Transverse colon (tissue), 4 donors: ENCODE measurements around the gene LPAR1. TPM values are rescaled to one million over a fixed set of nuclear protein-coding genes. Genes with fewer than 3 reads are reported as not detected.

Experiments
- DNase-seq: peaks from one replicate; pipeline ENCODE4 v3.0.0-alpha.2; 2019
- H3K27ac ChIP-seq, 4 donors: fragments of 200-600 bp; sonication (generic); 2 replicates each; pipeline ENCODE4 v1.5.1; 2016 to 2018; ENCODE audit warnings: inconsistent platforms in 4 of 4
- H3K27me3 ChIP-seq: fragments of 200-600 bp; sonication (generic); 2 replicates; pipeline ENCODE4 v1.5.1; 2017; ENCODE audit warnings: inconsistent platforms
- H3K36me3 ChIP-seq, 4 donors: fragments of 200-600 bp; sonication (generic); 2 replicates each; pipeline ENCODE4 v1.5.1; 2017 to 2019; ENCODE audit warnings: inconsistent platforms in 4 of 4
- H3K4me1 ChIP-seq, 4 donors: fragments of 200-600 bp; sonication (generic); 2 replicates each; pipeline ENCODE4 v1.5.1; 2017 to 2020; ENCODE audit warnings: inconsistent platforms in 4 of 4
- H3K4me3 ChIP-seq, 4 donors: fragments of 200-600 bp; sonication (generic); 1 replicate in 1 of 4; 2 replicates in 3 of 4; pipeline versions ENCODE4 v1.5.1 to v1.6.1; 2017 to 2019; ENCODE audit warnings: inconsistent platforms in 4 of 4
- H3K9me3 ChIP-seq, 2 donors: fragments of 200-600 bp; sonication (generic); 2 replicates each; pipeline ENCODE4 v1.5.1; 2017 to 2019; ENCODE audit warnings: inconsistent platforms in 2 of 2
- CTCF ChIP-seq, 5 experiments: fragments of 200-600 bp in 3 of 5; fragments of 450-650 bp in 2 of 5; sonication (generic) in 3 of 5; IDR thresholded peaks; 1 replicate in 2 of 5; 2 replicates in 3 of 5; pipeline ENCODE4 v1.5.1; 2016 to 2017; ENCODE audit warnings: antibody characterized with exemption in 5 of 5, inconsistent platforms in 3 of 5, mild to moderate bottlenecking in 2 of 5, moderate library complexity in 1 of 5
- EP300 ChIP-seq: sonication (generic); formaldehyde crosslinking; IDR thresholded peaks from one replicate; pipeline ENCODE4 v1.6.1; 2017; ENCODE audit warnings: antibody characterized with exemption, low read depth
- POLR2A ChIP-seq: fragments of 450-650 bp; IDR thresholded peaks from one replicate; pipeline ENCODE4 v1.6.1; 2016; ENCODE audit warnings: antibody characterized with exemption, mild to moderate bottlenecking, moderate library complexity
- POLR2AphosphoS5 ChIP-seq, 3 donors: sonication (generic); formaldehyde crosslinking; IDR thresholded peaks; one replicate each; pipeline ENCODE4 v1.6.1; 2016; ENCODE audit warnings: antibody characterized with exemption in 3 of 3
- WGBS, 2 donors: methylation state at CpG; one replicate each; pipeline ENCODE4 v1.1.5; 2018; ENCODE audit warnings: low coverage in 1 of 2; 5-methylcytosine and 5-hydroxymethylcytosine counted together
- in situ Hi-C, 4 donors: fragments of 200-750 bp; cut with MboI; loops; one replicate each; pipeline versions ENCODE4 v1.15.0 to v1.15.1; 2017; ENCODE audit warnings: low sequenced_read_pairs in 3 of 4, low pct_ligation_motif_present in 1 of 4, low pct_unique_long_range_greater_than_20kb in 1 of 4
- intact Hi-C: fragments of 100-400 bp; cut with DNase I; formaldehyde crosslinking; loops from one replicate; pipeline ENCODE4 v1.15.1; 2023; ENCODE audit warnings: low total_unique reads
- total RNA-seq, 4 donors: library from RNA; depleted of rRNA; stranded (reverse); fragments of >200 nt; gene quantifications; one replicate each; pipeline ENCODE4 v1.1.0, GENCODE V29; 2016

The LPAR1 gene
- total RNA-seq, 4 donors from 2014 or later, result 27.1 to 34.4 (median 28.7) TPM

GRCh38 chr9:110940951-110941557 is 97.2 kb downstream of the LPAR1 start:
- DNase-seq, result no peak

GRCh38 chr9:110939573-110939972 is 98.7 kb downstream of the LPAR1 start:
- WGBS, 2 donors, result 80 to 90% methylated on average over 1 of the region's 1 CpG
- Histone ChIP-seq H3K4me3 (no peak overlapping the region), H3K4me1 (peaks cover 0 to 8% (median 0%) of the 10 kb centered on the region in 4 donors), H3K27me3 (no peaks in the 10 kb centered on the region), H3K9me3 (no peaks in the 10 kb centered on the region), H3K27ac (no peak overlapping the region), H3K36me3 (no peaks in the 10 kb centered on the region)
- no peak for DNase-seq
- in situ Hi-C loops, result no loop called here
- TF ChIP-seq EP300 (no peak), CTCF (IDR thresholded peaks at IDR 0.05) (no peak), POLR2A (no peak), POLR2AphosphoS5 (IDR thresholded peaks at IDR 0.05) (no peak)
- intact Hi-C loops, result no loop called here

More at GRCh38 chr9:110940951-110941557, 97.2 kb downstream of the LPAR1 start:
- H3K27ac ChIP-seq, result no peak overlapping the region
- no peaks in the 10 kb centered on the region for H3K36me3 ChIP-seq
- intact Hi-C loops (no loop called here), in situ Hi-C loops (no loop called here)
- peaks cover 0 to 8% (median 0%) of the 10 kb centered on the region in 4 donors for H3K4me1 ChIP-seq
- H3K27me3 ChIP-seq, result no peaks in the 10 kb centered on the region
- TF ChIP-seq EP300 (no peak), CTCF (IDR thresholded peaks at IDR 0.05) (no peak), POLR2A (no peak), POLR2AphosphoS5 (IDR thresholded peaks at IDR 0.05) (no peak)
- H3K4me3 ChIP-seq, result no peak overlapping the region
- WGBS, 2 donors, result 71 to 84% methylated on average over 1 to 6 of the region's 6 CpGs
- no peaks in the 10 kb centered on the region for H3K9me3 ChIP-seq

GRCh38 chr9:110939047-110939446 is 99.2 kb downstream of the LPAR1 start:
- intact Hi-C loops, result no loop called here
- Histone ChIP-seq H3K27me3 (no peaks in the 10 kb centered on the region), H3K4me1 (peaks cover 0 to 10% (median 0%) of the 10 kb centered on the region in 4 donors), H3K4me3 (no peak overlapping the region), H3K27ac (no peak overlapping the region), H3K9me3 (no peaks in the 10 kb centered on the region), H3K36me3 (no peaks in the 10 kb centered on the region)
- in situ Hi-C loops, result no loop called here
- WGBS, 2 donors, result 69 to 75% methylated on average over 5 of the region's 5 CpGs
- TF ChIP-seq CTCF (IDR thresholded peaks at IDR 0.05) (no peak), POLR2AphosphoS5 (IDR thresholded peaks at IDR 0.05) (no peak), EP300 (no peak), POLR2A (no peak)
- no peak for DNase-seq

GRCh38 chr9:110938242-110938641 is 100.0 kb downstream of the LPAR1 start:
- no peak for DNase-seq
- in situ Hi-C loops (no loop called here), intact Hi-C loops (no loop called here)
- Histone ChIP-seq H3K27ac (peak overlapping the region in 3 of 4 donors; percentile 58 to 63 (median 60)), H3K4me3 (no peak overlapping the region), H3K9me3 (no peaks in the 10 kb centered on the region), H3K36me3 (no peaks in the 10 kb centered on the region), H3K4me1 (peaks cover 0 to 18% (median 1%) of the 10 kb centered on the region in 4 donors), H3K27me3 (no peaks in the 10 kb centered on the region)
- WGBS, 2 donors, result 57 to 60% methylated on average over 3 of the region's 3 CpGs
- TF ChIP-seq CTCF (IDR thresholded peaks at IDR 0.05), result no peak
- no peak for TF ChIP-seq EP300
- TF ChIP-seq POLR2A, result no peak
- TF ChIP-seq POLR2AphosphoS5 (IDR thresholded peaks at IDR 0.05), result no peak
